Stimulated activated CD4-positive, alpha-beta T cell treated with anti-CD3 and anti-CD28 coated beads, Interleukin-12 subunit alpha, Interleukin-12 subunit beta, amount 100 ng/mL, for 4 hours (primary cell): ENCODE measurements around the gene ANTXR1.

Source experiments
- DNase-seq: peaks from one replicate; pipeline ENCODE4 v3.0.0-alpha.2; 2020

Gene ANTXR1

DNA sequence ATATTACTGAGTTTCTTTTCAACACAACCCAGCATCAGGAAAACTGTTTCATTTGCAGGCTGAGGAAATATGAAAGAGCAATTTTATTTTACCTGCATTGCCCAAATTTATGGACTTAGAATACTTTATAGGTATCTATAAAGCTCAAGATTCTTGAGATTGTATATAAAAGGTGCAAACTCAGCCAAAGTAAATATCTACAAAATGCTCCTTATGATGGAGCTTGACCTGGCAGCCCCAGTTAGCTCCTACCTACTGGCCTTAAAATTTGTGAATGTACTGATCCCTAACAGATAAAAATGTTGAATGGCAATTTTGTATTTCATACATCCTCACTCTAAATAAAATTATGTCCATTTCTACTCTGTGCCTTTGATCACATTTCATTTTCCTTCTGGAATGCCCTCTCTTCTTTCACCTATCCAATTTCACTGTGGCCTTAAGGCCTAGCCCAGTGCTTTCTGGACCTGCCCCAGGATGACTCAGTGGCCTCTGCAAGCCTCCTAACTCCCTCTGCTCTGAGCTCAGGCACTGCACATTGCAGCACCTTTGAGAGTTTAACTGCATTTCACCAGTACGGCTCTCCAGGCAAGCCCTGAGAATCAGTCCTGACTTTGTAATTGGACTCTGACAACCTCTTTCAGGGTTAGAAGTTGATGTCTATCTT lies 125.9 kb downstream of the ANTXR1 start:
- DNase-seq, result no peak

DNA sequence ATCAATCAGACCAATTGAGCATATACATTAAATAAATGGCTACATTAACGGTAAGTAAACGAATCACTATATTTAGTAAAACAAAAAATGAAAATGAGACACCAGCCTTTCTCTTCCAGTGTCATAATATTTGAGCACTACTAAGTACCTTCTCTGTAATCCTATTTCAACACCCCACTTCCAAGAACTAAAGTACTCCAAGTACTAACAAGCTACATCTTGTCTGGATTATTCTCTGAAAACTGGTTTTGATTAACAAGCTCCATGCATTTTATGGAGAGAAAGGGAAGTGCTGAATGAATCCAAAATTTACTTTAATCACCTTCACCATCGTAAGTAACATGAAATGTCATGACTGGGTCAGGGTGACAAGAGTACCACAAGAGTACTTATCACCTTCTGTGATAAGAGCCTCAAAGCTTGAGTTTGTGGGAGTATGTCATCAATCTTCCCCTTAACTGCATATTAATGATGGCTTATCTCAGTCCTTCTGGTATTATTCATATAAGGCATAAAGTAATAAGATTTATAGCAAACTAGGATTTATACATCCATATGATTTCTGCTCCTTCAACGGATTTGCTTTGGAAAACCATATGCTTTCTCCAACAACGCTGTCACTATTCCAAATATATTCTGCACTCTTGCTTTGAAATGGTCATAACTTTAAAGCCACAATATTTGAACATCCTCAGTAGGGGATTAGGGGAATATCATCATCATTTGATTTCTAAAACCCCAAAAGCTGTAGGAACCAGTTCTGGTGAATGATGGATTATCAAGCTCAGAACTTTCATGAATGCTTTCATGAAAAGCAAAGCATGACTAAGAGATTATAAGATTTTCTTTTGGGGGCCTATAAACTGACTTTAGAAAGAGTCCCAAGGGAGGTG lies 127.0 kb downstream of the ANTXR1 start:
- DNase-seq, result no peak

DNA sequence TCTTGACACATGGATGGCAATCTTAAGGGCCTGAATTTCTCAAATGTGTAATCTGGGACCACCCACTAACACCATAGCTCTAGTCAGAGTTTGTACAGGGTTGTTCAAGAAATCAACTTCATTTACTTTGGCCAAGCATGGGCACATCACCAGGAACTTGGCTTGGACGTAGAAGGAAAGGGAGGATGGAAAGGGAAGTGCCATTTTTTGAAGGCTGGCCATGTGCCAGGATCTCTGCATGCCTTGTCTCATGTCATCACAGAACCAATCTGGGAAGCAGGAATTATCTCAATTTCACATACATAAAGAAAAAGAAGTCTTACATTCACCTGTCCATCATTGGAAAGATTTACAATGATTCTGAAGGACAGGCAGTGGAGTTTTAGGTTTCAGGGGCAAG lies 128.1 kb downstream of the ANTXR1 start:
- DNase-seq, result no peak

GRCh38 chr2:69143748-69144360 lies 130.9 kb downstream of the ANTXR1 start:
- DNase-seq, result no peak

- DNase-seq, result no peak
These were observed 132.2 kb downstream of the ANTXR1 start for GRCh38 chr2:69145204-69145603.

DNA sequence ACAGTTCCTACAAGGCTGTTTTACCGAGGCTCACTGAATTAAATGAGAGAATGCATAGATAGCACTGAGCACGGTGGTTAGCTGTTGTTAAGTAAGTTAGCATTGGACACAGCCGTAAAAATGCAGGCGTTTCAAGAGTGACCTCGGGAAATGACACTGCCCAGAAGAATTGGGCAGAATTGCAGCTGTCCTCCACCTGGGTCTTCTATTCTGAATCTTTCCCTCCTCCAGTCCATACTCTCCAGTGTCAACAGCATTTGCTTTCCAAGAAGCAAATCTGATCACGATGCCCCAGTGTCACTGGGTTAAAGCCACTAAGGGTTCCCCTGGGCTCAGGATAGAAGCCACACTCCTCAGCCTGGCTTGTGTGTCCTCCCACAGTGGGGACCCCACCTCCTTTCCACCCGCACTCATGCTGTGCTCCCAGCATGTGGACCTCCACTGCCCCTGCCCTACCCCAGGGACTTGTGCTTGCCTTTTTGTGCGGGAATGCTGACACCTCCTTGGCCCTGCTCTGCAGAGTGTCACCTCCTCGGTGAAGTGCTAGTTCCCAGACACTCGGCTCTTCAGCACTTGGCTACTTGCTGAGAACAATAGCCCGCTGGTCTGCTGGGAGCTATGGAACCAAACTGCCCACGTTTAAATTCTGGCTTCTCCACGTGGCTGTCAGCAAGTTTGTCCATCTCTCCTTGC lies 135.0 kb downstream of the ANTXR1 start:
- no peak for DNase-seq

DNA sequence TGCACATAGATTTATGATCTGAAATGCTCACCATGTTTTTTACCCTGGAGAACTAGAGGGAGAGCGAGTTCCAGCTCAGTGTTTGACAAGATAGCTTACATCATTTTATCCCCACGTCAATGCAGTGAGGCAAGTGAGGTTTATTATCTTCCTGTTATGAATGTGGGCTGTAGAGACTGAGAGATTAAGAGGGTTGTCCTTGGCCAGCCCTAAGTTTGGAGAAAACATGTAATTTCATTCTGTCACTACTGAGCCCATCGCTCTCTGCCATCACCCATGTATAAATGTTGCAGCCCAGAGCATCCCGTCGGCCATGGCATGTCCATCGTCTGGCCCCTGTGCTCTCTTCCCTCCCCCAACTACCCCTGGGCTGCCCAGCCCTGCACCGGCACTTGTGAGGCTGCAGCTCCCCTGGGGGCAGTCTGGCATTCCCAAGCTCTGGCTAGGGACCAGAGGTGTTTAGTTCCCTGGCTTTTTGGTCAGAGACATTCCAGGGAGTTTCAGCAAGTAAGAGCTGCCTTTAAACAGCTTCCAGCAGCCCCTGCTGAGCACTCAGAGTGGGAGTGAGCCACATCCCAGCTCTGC lies 136.7 kb downstream of the ANTXR1 start:
- no peak for DNase-seq

GRCh38 chr2:69151931-69152330 lies 139.0 kb downstream of the ANTXR1 start:
- no peak for DNase-seq

DNA sequence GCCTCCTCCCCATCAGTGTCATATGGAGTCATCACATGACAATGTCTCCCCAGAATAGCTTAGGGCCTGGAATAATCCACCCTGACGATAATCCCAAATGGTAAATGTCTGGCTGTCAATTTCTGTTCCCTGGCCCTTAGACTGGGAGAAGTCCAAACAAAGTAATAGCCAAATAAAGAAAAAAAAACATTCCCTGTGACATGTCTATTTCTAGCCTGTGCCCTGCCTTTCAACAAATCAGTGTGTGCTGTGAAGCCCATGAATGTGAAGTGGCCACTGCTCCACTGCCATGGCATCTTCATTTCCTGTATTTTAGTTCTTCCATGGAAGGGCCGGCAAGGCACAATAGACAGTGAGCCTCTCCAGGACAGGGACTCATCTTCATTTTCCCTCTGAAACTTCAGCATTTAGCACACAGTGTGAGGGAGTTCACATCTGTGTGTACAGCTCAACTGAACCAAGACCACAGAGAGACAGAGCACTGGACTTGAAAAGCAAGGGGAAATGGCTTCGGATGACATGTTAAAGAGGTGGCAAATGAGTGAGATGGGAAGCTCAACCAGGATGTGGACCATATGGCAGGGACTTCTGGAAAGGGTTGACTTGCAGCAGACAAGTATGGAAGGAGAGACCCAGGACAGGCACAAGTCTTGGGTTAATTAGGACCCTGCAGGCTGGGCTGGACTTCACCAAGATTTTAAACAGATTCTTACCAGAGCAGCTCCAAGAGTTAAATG lies 140.0 kb downstream of the ANTXR1 start:
- DNase-seq, result no peak

- DNase-seq, result no peak
These were observed 141.1 kb downstream of the ANTXR1 start for GRCh38 chr2:69154106-69154505.

GRCh38 chr2:69156624-69157023 lies 143.6 kb downstream of the ANTXR1 start:
- no peak for DNase-seq

DNA sequence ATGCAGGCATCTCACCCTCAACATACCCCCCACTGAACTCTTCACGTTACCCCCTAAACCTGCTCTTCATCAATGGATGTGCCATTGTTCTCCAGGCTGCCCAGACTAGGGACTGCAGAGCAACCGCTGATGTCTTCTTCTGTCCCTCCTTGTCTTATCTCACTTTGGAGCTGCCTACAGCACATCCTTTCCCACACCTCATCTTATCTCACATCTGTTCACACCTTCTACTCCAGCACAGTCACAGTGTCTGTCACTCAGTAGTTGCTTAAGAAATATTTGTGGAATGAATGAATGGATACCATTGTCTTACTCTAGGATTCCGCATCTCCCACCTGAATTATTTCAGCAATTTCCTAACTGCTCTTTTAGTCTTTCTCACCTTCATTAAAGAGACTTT lies 144.5 kb downstream of the ANTXR1 start:
- no peak for DNase-seq

DNA sequence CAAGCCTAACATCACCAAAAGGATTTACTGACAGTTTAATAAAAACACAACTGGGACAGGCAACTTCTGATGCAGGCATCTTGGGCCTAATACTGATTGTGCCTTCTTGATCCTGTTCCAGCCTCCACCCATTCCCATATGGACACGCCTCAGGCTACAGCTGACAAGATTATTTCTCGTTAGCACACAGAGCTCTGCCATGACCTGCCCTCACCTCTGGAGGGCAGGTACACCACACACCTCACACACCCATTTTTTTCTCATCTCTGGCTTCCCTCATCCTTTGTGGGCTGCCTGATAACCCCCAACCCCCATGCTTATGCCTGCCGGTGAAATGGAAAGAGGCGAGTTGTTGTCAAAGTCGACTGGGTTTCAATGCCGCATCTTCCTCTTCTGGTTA lies 147.0 kb downstream of the ANTXR1 start:
- DNase-seq, result no peak

GRCh38 chr2:69162057-69162456 lies 149.1 kb downstream of the ANTXR1 start:
- no peak for DNase-seq

GRCh38 chr2:69163109-69163508 lies 150.1 kb downstream of the ANTXR1 start:
- DNase-seq, result no peak

- DNase-seq, result no peak
These were observed 150.6 kb downstream of the ANTXR1 start for GRCh38 chr2:69163556-69163955.

- no peak for DNase-seq
These were observed 151.2 kb downstream of the ANTXR1 start for GRCh38 chr2:69164061-69164778.

DNA sequence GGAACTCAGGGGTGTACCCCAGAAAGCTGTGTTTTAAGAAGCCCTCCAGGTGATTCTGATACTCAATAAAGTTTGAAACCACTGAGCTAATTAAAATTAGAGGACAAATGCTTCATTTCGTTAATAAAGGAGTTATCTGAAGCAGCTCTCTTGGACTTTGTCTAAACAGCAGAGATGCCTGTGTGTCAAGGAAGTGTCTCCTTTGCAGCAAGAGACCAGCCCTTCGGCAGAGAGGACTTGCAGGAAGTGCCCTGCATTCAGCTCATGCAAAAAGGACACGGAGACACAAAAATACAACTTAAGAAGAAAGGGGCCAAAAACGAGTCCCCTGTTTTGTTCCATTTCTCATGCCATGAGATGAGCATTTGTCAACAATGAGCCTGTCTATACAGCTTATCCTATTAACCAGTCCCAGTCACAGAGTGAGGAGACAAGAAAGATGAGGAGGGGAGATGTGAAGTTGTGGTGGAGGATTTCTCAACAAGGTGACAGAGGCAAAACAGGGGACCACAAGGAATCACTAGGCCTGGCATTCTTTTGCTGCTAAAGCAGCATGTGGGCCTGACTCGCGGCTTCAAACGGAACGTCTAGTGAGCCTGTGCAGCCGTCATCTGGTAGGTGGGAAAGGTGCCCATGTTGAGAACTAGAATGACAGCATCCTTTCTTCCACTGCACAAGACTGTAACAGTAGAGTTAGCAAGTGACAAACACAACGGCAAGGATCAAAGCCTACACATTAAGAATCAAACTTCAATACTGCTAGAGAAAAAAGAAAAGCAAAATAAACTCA lies 152.3 kb downstream of the ANTXR1 start:
- DNase-seq, result no peak

DNA sequence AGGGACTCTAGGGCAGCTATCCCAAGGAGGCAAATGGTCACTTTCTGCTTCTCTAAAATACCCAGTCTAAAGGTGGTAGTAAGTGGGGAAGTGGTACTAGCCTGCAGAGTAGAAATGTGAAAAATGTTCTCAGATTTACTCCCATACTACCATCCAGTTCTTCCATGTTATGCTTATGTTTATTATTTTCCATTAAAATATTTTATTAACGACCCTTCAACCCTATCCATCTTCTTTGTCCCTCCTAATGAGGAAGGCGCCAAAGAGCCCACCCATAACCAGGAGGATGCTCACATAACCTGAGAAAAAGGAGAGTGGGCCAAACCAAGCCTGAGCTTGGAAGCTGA lies 153.5 kb downstream of the ANTXR1 start:
- no peak for DNase-seq

- no peak for DNase-seq
These were observed 154.0 kb downstream of the ANTXR1 start for GRCh38 chr2:69166812-69167468.
